DOHH2 (cell line): ENCODE data around the gene C3.

Experiments
- H3F3A ChIP-seq: fragments of 200-600 bp; sonication (generic), shearing (Covaris generic); 2 replicates; pipeline ENCODE4 v1.6.0; 2016; ENCODE audit warnings: antibody characterized with exemption, mild to moderate bottlenecking; ENCODE audit not compliant: control insufficient read depth, insufficient read depth
- H3K27ac ChIP-seq: fragments of 200-600 bp; sonication (generic); 2 replicates; pipeline ENCODE4 v1.5.1; 2014; ENCODE audit warnings: low read depth, mild to moderate bottlenecking, low read length, moderate library complexity
- H3K27me3 ChIP-seq: fragments of 200-600 bp; sonication (generic); 2 replicates; pipeline ENCODE4 v1.6.1; 2014; ENCODE audit warnings: mild to moderate bottlenecking, low read length, mixed read lengths; ENCODE audit not compliant: control insufficient read depth
- H3K36me3 ChIP-seq: fragments of 200-600 bp; sonication (generic); 2 replicates; pipeline ENCODE4 v1.6.1; 2014; ENCODE audit warnings: mild to moderate bottlenecking, low read length, moderate library complexity, mixed read lengths; ENCODE audit not compliant: control insufficient read depth
- H3K4me1 ChIP-seq: fragments of 200-600 bp; sonication (generic); 2 replicates; pipeline ENCODE4 v1.6.1; 2014; ENCODE audit warnings: mild to moderate bottlenecking, low read length, mixed read lengths; ENCODE audit not compliant: control insufficient read depth
- H3K4me2 ChIP-seq: fragments of 200-600 bp; sonication (generic); 2 replicates; pipeline ENCODE4 v1.6.0; 2014; ENCODE audit warnings: mild to moderate bottlenecking, low read length, moderate library complexity
- H3K4me3 ChIP-seq: fragments of 200-600 bp; sonication (generic); 2 replicates; pipeline ENCODE4 v1.5.1; 2014; ENCODE audit warnings: mild to moderate bottlenecking, low read length, mixed read lengths
- H3K79me2 ChIP-seq: fragments of 200-600 bp; sonication (generic); 2 replicates; pipeline ENCODE4 v1.6.1; 2014; ENCODE audit warnings: mild to moderate bottlenecking, low read length, mixed read lengths; ENCODE audit not compliant: control insufficient read depth
- H3K9me2 ChIP-seq: fragments of 200-600 bp; sonication (generic); replicated peaks from 2 replicates; pipeline ENCODE4 v1.6.1; 2014; ENCODE audit warnings: mild to moderate bottlenecking, low read length, mixed read lengths; ENCODE audit not compliant: control insufficient read depth
- H3K9me3 ChIP-seq: fragments of 200-600 bp; sonication (generic); 2 replicates; pipeline ENCODE4 v1.6.1; 2014; ENCODE audit warnings: antibody characterized with exemption, low read length, mixed read lengths; ENCODE audit not compliant: control insufficient read depth, insufficient read depth
- H4K20me1 ChIP-seq: fragments of 200-600 bp; sonication (generic); 2 replicates; pipeline ENCODE4 v1.6.0; 2014; ENCODE audit warnings: low read depth, mild to moderate bottlenecking, antibody characterized with exemption, low read length, moderate library complexity; ENCODE audit not compliant: control insufficient read depth, insufficient read depth
- CTCF ChIP-seq: fragments of 200-600 bp; sonication (generic); IDR thresholded peaks from one replicate; pipeline ENCODE4 v1.5.1; 2014; ENCODE audit warnings: antibody characterized with exemption, mild to moderate bottlenecking, low read depth, low read length; ENCODE audit not compliant: poor library complexity, severe bottlenecking
- EZH2phosphoT487 ChIP-seq: fragments of 200-600 bp; sonication (generic); IDR thresholded peaks from 2 replicates; pipeline ENCODE4 v1.6.1; 2017; ENCODE audit warnings: borderline replicate concordance, mild to moderate bottlenecking, antibody characterized with exemption, low read length, moderate library complexity, mixed read lengths

The C3 gene

DNA sequence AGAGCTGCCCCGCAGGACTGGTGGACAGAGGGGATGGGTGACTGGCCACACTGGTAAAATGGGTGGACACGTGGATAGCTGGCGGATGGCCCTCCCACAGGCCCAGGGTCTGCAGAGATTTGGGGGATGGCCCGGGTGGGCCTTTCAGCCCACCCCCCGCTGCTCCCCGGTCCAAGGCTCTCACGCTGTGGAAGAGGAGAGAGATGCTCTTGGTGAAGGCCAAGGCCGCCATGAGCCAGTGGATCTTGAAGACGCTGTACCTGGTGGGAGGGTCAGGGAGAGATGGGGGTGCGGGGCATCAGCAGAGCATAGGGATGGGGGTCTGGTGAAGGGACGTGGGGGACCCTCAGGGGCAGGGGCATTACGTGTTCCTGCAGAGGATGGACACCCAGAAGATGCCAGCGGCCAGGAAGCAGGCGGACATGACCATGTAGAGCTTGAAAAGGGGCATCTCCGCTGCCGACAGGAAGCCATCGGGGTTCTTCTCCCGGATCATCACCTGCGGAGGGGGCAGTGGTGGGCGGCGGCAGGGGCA lies 12.4 kb upstream of the C3 start:
- H3F3A ChIP-seq, result peaks cover 9% of the 10 kb centered on the region; the same call in 1 of the 2 replicates
- H3K79me2 ChIP-seq, result peaks cover 12% of the 10 kb centered on the region
- H3K9me2 ChIP-seq, result no peaks in the 10 kb centered on the region
- no peaks in the 10 kb centered on the region for H3K9me3 ChIP-seq
- H3K4me2 ChIP-seq, result no peak overlapping the region
- TF ChIP-seq EZH2phosphoT487, result no peak
- TF ChIP-seq CTCF, result no peak
- H3K4me3 ChIP-seq, result no peak overlapping the region
- H3K27me3 ChIP-seq, result no peaks in the 10 kb centered on the region
- no peak overlapping the region for H3K27ac ChIP-seq
- H3K4me1 ChIP-seq, result peaks cover 29% of the 10 kb centered on the region
- no peaks in the 10 kb centered on the region for H4K20me1 ChIP-seq
- no peaks in the 10 kb centered on the region; the same call in 1 of the 2 replicates for H3K36me3 ChIP-seq

GRCh38 chr19:6731822-6732221 lies 11.4 kb upstream of the C3 start:
- TF ChIP-seq EZH2phosphoT487 (no peak), CTCF (no peak)
- Histone ChIP-seq H3K27me3 (no peaks in the 10 kb centered on the region), H3K4me2 (no peak overlapping the region), H3K79me2 (peaks cover 12% of the 10 kb centered on the region), H3F3A (peaks cover 8% of the 10 kb centered on the region; the same call in 1 of the 2 replicates), H3K4me1 (peaks cover 35% of the 10 kb centered on the region), H3K36me3 (no peaks in the 10 kb centered on the region; the same call in 1 of the 2 replicates), H3K27ac (no peak overlapping the region), H3K9me3 (no peaks in the 10 kb centered on the region), H3K4me3 (no peak overlapping the region), H3K9me2 (no peaks in the 10 kb centered on the region), H4K20me1 (no peaks in the 10 kb centered on the region)

- peaks cover 5% of the 10 kb centered on the region; the same call in 1 of the 2 replicates for H3F3A ChIP-seq
- no peak overlapping the region for H3K27ac ChIP-seq
- no peaks in the 10 kb centered on the region; the same call in 1 of the 2 replicates for H3K36me3 ChIP-seq
- H4K20me1 ChIP-seq, result no peaks in the 10 kb centered on the region
- H3K4me3 ChIP-seq, result no peak overlapping the region
- no peak overlapping the region for H3K4me2 ChIP-seq
- H3K9me2 ChIP-seq, result no peaks in the 10 kb centered on the region
- H3K9me3 ChIP-seq, result no peaks in the 10 kb centered on the region
- peaks cover 27% of the 10 kb centered on the region for H3K4me1 ChIP-seq
- H3K27me3 ChIP-seq, result no peaks in the 10 kb centered on the region
- H3K79me2 ChIP-seq, result peaks cover 6% of the 10 kb centered on the region
- TF ChIP-seq EZH2phosphoT487 (no peak), CTCF (no peak)
Measured at GRCh38 chr19:6730941-6731670, 10.7 kb upstream of the C3 start.
